ENCODE data around the gene CIDEC. TPM values are rescaled to one million over a fixed set of nuclear protein-coding genes. Genes with fewer than 3 reads are reported as not detected.

Gene CIDEC
- total and polyA plus RNA-seq, 2 of the 13 experiments (the other 11 are each of a cell fraction or from before 2014, with no cell fraction given), result 2.5 to 10.4 TPM

DNA sequence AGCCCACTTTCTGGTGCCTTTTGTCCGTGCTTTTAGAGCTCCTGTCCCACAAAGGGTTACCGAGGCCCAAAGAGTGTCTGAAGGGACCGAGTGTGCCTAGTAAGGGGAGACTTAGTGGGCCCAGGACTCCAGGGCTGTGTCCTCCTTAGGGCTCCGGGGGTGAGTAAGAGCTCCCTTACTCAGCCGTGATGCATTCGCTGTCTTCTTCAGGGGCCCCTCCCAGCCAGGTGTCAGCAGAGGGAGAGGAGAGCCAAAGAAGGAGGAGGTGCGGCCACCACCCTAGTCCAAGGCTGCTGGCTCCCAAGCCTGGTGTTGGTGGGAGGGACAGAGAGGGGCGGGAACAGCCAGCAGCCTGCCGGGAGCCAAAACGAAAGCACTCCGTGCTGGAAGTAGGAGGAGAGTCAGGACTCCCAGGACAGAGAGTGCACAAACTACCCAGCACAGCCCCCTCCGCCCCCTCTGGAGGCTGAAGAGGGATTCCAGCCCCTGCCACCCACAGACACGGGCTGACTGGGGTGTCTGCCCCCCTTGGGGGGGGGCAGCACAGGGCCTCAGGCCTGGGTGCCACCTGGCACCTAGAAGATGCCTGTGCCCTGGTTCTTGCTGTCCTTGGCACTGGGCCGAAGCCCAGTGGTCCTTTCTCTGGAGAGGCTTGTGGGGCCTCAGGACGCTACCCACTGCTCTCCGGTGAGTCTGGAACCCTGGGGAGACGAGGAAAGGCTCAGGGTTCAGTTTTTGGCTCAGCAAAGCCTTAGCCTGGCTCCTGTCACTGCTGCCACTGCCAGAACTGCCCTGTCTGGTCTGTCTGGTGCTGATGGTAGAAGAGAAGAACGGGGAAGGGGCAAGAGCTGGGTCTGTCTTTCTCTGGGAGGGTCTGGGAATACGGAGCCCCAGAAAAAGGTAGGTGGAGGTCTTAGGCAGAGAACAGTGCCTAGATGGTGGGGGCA is 37.0 kb upstream of the CIDEC start, which contains the start of gene IL17RC (continued):
- TF ChIP-seq, protein P1, sequence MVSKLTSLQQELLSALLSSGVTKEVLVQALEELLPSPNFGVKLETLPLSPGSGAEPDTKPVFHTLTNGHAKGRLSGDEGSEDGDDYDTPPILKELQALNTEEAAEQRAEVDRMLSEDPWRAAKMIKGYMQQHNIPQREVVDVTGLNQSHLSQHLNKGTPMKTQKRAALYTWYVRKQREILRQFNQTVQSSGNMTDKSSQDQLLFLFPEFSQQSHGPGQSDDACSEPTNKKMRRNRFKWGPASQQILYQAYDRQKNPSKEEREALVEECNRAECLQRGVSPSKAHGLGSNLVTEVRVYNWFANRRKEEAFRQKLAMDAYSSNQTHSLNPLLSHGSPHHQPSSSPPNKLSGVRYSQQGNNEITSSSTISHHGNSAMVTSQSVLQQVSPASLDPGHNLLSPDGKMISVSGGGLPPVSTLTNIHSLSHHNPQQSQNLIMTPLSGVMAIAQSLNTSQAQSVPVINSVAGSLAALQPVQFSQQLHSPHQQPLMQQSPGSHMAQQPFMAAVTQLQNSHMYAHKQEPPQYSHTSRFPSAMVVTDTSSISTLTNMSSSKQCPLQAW (CRISPR knock-in tag; IDR thresholded peaks at IDR 0.05), result no peak
- TF ChIP-seq IRF2 (CRISPR knock-in tag; IDR thresholded peaks at IDR 0.05) (peak; percentile 91), ZNF354B (CRISPR knock-in tag; IDR thresholded peaks at IDR 0.05) (no peak), ZNF556 (CRISPR knock-in tag; IDR thresholded peaks at IDR 0.05; ENCODE audit: borderline replicate concordance) (no peak; the same call in 1 of the 2 replicates), REXO4 (CRISPR knock-in tag; IDR thresholded peaks at IDR 0.05; ENCODE audit: borderline replicate concordance) (no peak), ZNF292 (CRISPR knock-in tag; IDR thresholded peaks at IDR 0.05; ENCODE audit: borderline replicate concordance, low read depth) (peak; percentile 62; the same call in 1 of the 2 replicates), KAT7 (CRISPR knock-in tag; IDR thresholded peaks at IDR 0.05; ENCODE audit: borderline replicate concordance) (peak; percentile 49; the same call in 1 of the 2 replicates), PHF21A (CRISPR knock-in tag; IDR thresholded peaks at IDR 0.05) (0 out of 2 replicates have a peak, but pooled peaks have one; percentile 10), ZNF335 (CRISPR knock-in tag; IDR thresholded peaks at IDR 0.05) (no peak), STAT5B (CRISPR knock-in tag; IDR thresholded peaks at IDR 0.05) (no peak)
- TF ChIP-seq, protein P2, sequence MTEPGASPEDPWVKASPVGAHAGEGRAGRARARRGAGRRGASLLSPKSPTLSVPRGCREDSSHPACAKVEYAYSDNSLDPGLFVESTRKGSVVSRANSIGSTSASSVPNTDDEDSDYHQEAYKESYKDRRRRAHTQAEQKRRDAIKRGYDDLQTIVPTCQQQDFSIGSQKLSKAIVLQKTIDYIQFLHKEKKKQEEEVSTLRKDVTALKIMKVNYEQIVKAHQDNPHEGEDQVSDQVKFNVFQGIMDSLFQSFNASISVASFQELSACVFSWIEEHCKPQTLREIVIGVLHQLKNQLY (CRISPR knock-in tag; IDR thresholded peaks at IDR 0.05), result no peak
- TF ChIP-seq, protein P3, sequence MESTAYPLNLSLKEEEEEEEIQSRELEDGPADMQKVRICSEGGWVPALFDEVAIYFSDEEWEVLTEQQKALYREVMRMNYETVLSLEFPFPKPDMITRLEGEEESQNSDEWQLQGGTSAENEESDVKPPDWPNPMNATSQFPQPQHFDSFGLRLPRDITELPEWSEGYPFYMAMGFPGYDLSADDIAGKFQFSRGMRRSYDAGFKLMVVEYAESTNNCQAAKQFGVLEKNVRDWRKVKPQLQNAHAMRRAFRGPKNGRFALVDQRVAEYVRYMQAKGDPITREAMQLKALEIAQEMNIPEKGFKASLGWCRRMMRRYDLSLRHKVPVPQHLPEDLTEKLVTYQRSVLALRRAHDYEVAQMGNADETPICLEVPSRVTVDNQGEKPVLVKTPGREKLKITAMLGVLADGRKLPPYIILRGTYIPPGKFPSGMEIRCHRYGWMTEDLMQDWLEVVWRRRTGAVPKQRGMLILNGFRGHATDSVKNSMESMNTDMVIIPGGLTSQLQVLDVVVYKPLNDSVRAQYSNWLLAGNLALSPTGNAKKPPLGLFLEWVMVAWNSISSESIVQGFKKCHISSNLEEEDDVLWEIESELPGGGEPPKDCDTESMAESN (CRISPR knock-in tag; conservative IDR thresholded peaks at IDR 0.05), result peak; percentile 57; the same call in 1 of the 2 replicates
- TF ChIP-seq, protein P4, sequence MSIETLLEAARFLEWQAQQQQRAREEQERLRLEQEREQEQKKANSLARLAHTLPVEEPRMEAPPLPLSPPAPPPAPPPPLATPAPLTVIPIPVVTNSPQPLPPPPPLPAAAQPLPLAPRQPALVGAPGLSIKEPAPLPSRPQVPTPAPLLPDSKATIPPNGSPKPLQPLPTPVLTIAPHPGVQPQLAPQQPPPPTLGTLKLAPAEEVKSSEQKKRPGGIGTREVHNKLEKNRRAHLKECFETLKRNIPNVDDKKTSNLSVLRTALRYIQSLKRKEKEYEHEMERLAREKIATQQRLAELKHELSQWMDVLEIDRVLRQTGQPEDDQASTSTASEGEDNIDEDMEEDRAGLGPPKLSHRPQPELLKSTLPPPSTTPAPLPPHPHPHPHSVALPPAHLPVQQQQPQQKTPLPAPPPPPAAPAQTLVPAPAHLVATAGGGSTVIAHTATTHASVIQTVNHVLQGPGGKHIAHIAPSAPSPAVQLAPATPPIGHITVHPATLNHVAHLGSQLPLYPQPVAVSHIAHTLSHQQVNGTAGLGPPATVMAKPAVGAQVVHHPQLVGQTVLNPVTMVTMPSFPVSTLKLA (IDR thresholded peaks at IDR 0.05), result no peak
- TF ChIP-seq, protein P5, sequence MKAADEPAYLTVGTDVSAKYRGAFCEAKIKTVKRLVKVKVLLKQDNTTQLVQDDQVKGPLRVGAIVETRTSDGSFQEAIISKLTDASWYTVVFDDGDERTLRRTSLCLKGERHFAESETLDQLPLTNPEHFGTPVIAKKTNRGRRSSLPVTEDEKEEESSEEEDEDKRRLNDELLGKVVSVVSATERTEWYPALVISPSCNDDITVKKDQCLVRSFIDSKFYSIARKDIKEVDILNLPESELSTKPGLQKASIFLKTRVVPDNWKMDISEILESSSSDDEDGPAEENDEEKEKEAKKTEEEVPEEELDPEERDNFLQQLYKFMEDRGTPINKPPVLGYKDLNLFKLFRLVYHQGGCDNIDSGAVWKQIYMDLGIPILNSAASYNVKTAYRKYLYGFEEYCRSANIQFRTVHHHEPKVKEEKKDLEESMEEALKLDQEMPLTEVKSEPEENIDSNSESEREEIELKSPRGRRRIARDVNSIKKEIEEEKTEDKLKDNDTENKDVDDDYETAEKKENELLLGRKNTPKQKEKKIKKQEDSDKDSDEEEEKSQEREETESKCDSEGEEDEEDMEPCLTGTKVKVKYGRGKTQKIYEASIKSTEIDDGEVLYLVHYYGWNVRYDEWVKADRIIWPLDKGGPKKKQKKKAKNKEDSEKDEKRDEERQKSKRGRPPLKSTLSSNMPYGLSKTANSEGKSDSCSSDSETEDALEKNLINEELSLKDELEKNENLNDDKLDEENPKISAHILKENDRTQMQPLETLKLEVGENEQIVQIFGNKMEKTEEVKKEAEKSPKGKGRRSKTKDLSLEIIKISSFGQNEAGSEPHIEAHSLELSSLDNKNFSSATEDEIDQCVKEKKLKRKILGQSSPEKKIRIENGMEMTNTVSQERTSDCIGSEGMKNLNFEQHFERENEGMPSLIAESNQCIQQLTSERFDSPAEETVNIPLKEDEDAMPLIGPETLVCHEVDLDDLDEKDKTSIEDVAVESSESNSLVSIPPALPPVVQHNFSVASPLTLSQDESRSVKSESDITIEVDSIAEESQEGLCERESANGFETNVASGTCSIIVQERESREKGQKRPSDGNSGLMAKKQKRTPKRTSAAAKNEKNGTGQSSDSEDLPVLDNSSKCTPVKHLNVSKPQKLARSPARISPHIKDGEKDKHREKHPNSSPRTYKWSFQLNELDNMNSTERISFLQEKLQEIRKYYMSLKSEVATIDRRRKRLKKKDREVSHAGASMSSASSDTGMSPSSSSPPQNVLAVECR (CRISPR knock-in tag; IDR thresholded peaks at IDR 0.05; ENCODE audit: borderline replicate concordance), result peak; percentile 73; the same call in 1 of the 2 replicates
- TF ChIP-seq, protein P6, sequence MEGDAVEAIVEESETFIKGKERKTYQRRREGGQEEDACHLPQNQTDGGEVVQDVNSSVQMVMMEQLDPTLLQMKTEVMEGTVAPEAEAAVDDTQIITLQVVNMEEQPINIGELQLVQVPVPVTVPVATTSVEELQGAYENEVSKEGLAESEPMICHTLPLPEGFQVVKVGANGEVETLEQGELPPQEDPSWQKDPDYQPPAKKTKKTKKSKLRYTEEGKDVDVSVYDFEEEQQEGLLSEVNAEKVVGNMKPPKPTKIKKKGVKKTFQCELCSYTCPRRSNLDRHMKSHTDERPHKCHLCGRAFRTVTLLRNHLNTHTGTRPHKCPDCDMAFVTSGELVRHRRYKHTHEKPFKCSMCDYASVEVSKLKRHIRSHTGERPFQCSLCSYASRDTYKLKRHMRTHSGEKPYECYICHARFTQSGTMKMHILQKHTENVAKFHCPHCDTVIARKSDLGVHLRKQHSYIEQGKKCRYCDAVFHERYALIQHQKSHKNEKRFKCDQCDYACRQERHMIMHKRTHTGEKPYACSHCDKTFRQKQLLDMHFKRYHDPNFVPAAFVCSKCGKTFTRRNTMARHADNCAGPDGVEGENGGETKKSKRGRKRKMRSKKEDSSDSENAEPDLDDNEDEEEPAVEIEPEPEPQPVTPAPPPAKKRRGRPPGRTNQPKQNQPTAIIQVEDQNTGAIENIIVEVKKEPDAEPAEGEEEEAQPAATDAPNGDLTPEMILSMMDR (CRISPR knock-in tag; IDR thresholded peaks at IDR 0.05), result peak; percentile 32; the same call in 1 of the 2 replicates

Data from HepG2 (cell line).